GM12878 (cell line): ENCODE data around the gene TDRD7. TPM values are rescaled to one million over a fixed set of nuclear protein-coding genes. Genes with fewer than 3 reads are reported as not detected.

Experiments used
- ATAC-seq: fragments of 200-7000 bp; cut with Tn5 transposase; 3 replicates; pipeline ENCODE4 v1.9.1; 2020; ENCODE audit warnings: mild to moderate bottlenecking, moderate library complexity
- BruUV-seq: library from RNA; stranded (reverse); fragments of 400-500 nt; replicated peaks from 2 replicates; lab custom pipeline; 2021; lab: Mats Ljungman, UMichigan
- CTCF ChIA-PET: fragments of 300-600 bp; sonication (Branson Sonifier 250); formaldehyde crosslinking; extraction: SDS; loops from one replicate; lab custom pipeline; 2021; ENCODE audit warnings: inconsistent platforms; lab: Yijun Ruan, JAX
- POLR2A ChIA-PET: fragments of 350-600 bp; formaldehyde crosslinking; extraction: SDS; loops from one replicate; lab custom pipeline; 2021; ENCODE audit warnings: inconsistent platforms; lab: Charles Lee
- RAD21 ChIA-PET: fragments of 300-600 bp; sonication (Branson Sonifier 250); formaldehyde crosslinking; loops from one replicate; lab custom pipeline; 2023; ENCODE audit warnings: antibody characterized with exemption; ENCODE audit not compliant: unreplicated experiment; lab: Charles Lee
- SMC1A ChIA-PET: fragments of 300-600 bp; sonication (Branson Sonifier 250); formaldehyde crosslinking; loops from one replicate; lab custom pipeline; 2023; ENCODE audit not compliant: unreplicated experiment, uncharacterized antibody; lab: Charles Lee
- DNase-seq: peaks from one replicate; pipeline ENCODE4 v3.0.0-alpha.2; 2011; ENCODE audit warnings: low read depth, low spot score
- FAIRE-seq: peaks from 3 replicates; lab custom pipeline; 2011; peaks lifted over from hg19 to GRCh38; lab: Jason Lieb, UNC
- H2AFZ ChIP-seq: 2 replicates; pipeline ENCODE4 v1.6.0; 2011; ENCODE audit warnings: low read depth, low read length, control low read depth; ENCODE audit not compliant: control insufficient read depth
- H3K27ac ChIP-seq: 2 replicates; pipeline ENCODE4 v1.5.1; 2011; ENCODE audit warnings: control low read depth; ENCODE audit not compliant: control insufficient read depth, insufficient read depth
- H3K27me3 ChIP-seq, 2 experiments: replicated peaks in 1 of 2; 2 replicates each; pipeline versions ENCODE4 v1.6.0 to v1.6.1; 2011; ENCODE audit warnings: low read length in 1 of 2; ENCODE audit not compliant: control insufficient read depth in 2 of 2, insufficient read depth in 2 of 2
- H3K36me3 ChIP-seq, 2 experiments: 2 replicates each; pipeline ENCODE4 v1.5.1; 2011; ENCODE audit warnings: low read length in 1 of 2; ENCODE audit not compliant: control insufficient read depth in 2 of 2, insufficient read depth in 2 of 2
- H3K4me1 ChIP-seq: 2 replicates; pipeline ENCODE4 v1.6.1; 2011; ENCODE audit warnings: mild to moderate bottlenecking, low read length, moderate library complexity, mixed read lengths; ENCODE audit not compliant: control insufficient read depth, insufficient read depth
- H3K4me2 ChIP-seq: 2 replicates; pipeline ENCODE4 v1.6.0; 2011; ENCODE audit warnings: control low read depth; ENCODE audit not compliant: control insufficient read depth, insufficient read depth
- H3K4me3 ChIP-seq: fragments of 200-600 bp; sonication (generic); 2 replicates; pipeline ENCODE4 v1.5.1; 2016
- H3K79me2 ChIP-seq: 2 replicates; pipeline ENCODE4 v1.6.0; 2011; ENCODE audit warnings: low read length; ENCODE audit not compliant: control insufficient read depth, insufficient read depth
- H3K9ac ChIP-seq: 2 replicates; pipeline ENCODE4 v1.8.0; 2011; ENCODE audit warnings: low read length, control low read depth, mixed read lengths; ENCODE audit not compliant: control insufficient read depth, insufficient read depth
- H3K9me3 ChIP-seq: replicated peaks from 3 replicates; pipeline ENCODE4 v1.5.1; 2011; ENCODE audit warnings: mild to moderate bottlenecking, low read length; ENCODE audit not compliant: control insufficient read depth, insufficient read depth
- H4K20me1 ChIP-seq: 2 replicates; pipeline ENCODE4 v1.6.0; 2011; ENCODE audit not compliant: control insufficient read depth, insufficient read depth
- ASH2L ChIP-seq: fragments of 300-600, 200-600 bp; sonication (generic); IDR thresholded peaks from 2 replicates; pipeline ENCODE4 v1.6.1; 2017; ENCODE audit warnings: low read depth, mild to moderate bottlenecking, borderline replicate concordance
- BHLHE40 ChIP-seq, 2 experiments: fragments of 450-650 bp in 1 of 2; IDR thresholded peaks; 2 replicates each; pipeline ENCODE4 v1.6.1; 2011 to 2017; ENCODE audit warnings: low read depth in 2 of 2, borderline replicate concordance in 1 of 2, improper control_type of control experiment in 1 of 2, low read length in 1 of 2, mild to moderate bottlenecking in 1 of 2
- CHD4 ChIP-seq: fragments of 200-600 bp; sonication (generic); IDR thresholded peaks from 2 replicates; pipeline ENCODE4 v1.6.1; 2016; ENCODE audit warnings: mild to moderate bottlenecking
- IKZF2 ChIP-seq, 2 experiments: fragments of 450-650 bp; IDR thresholded peaks; 2 replicates each; pipeline ENCODE4 v1.6.1; 2017; ENCODE audit warnings: mild to moderate bottlenecking in 2 of 2, moderate library complexity in 2 of 2
- JUNB ChIP-seq: IDR thresholded peaks from 2 replicates; pipeline ENCODE4 v1.6.1; 2016; ENCODE audit warnings: antibody characterized with exemption, mild to moderate bottlenecking
- MYC ChIP-seq: IDR thresholded peaks from 2 replicates; pipeline ENCODE4 v1.6.1; 2011; ENCODE audit warnings: mild to moderate bottlenecking, low read length, moderate library complexity, inconsistent platforms; ENCODE audit not compliant: insufficient read depth, insufficient replicate concordance, insufficient read length, severe bottlenecking
- NR2F1 ChIP-seq: fragments of 450-650 bp; conservative IDR thresholded peaks from 2 replicates; pipeline ENCODE4 v1.6.1; 2017; ENCODE audit warnings: mild to moderate bottlenecking
- RAD51 ChIP-seq: fragments of 450-650 bp; IDR thresholded peaks from 2 replicates; pipeline ENCODE4 v1.6.1; 2016; ENCODE audit warnings: moderate library complexity, mild to moderate bottlenecking, inconsistent platforms
- ZNF24 ChIP-seq: fragments of 450-650 bp; IDR thresholded peaks from 2 replicates; pipeline ENCODE4 v1.6.1; 2017; ENCODE audit warnings: antibody characterized with exemption, mild to moderate bottlenecking
- WGBS: methylation state at CpG from one replicate; pipeline ENCODE4 v1.1.6; 2016; ENCODE audit warnings: low lambda C conversion rate; ENCODE audit not compliant: insufficient replicate concordance, insufficient coverage; ENCODE audit errors: missing lambda C conversion rate; 5-methylcytosine and 5-hydroxymethylcytosine counted together
- in situ Hi-C: fragments of 300-500 bp; cut with MboI; formaldehyde crosslinking; loops from 9 replicates; pipeline ENCODE4 v1.14.3; 2018; ENCODE audit warnings: mixed read lengths
- intact Hi-C: fragments of 100-400 bp; cut with micrococcal nuclease; formaldehyde crosslinking; loops from one replicate; pipeline ENCODE4 v1.14.2; 2022; ENCODE audit not compliant: unreplicated experiment
- polyA plus RNA-seq, 11 experiments: library from polyadenylated mRNA; depleted of rRNA in 4 of 11; unstranded in 6 of 11; stranded (reverse) in 5 of 11; fragments of >200 nt; fragmentation: Nextera tagmentation in 4 of 11; fragmentation: Illumina TruSeq in 1 of 11; extraction: Ambion mirVana in 4 of 11; extraction: Trizol in 1 of 11; gene quantifications; 1 replicate in 1 of 11; 2 replicates in 10 of 11; pipeline versions ENCODE4 v1.2.1 to v1.2.3, GENCODE V29; 2011 to 2016; ENCODE audit warnings: inconsistent platforms in 2 of 11, missing spikeins in 2 of 11, low read depth in 1 of 11
- total RNA-seq, 4 experiments: library from RNA; depleted of rRNA in 3 of 4; stranded (reverse); fragments of >200 nt in 3 of 4; fragmentation: Illumina TruSeq in 1 of 4; extraction: Trizol in 1 of 4; gene quantifications; 2 replicates each; pipeline versions ENCODE4 v1.2.1 to v1.2.3, GENCODE V29; 2013 to 2021
- TF ChIP-seq, protein P1 (sequence below): IDR thresholded peaks from 2 replicates; pipeline ENCODE4 v1.6.1; 2012; ENCODE audit warnings: low read depth, low read length, improper control_type of control experiment

The TDRD7 gene
- total and polyA plus RNA-seq, 10 of the 15 experiments (the other 5 are each of a cell fraction or from before 2014, with no cell fraction given): 5.7 to 26.4 (median 16.2) TPM

- no peak overlapping the region for H3K4me3 ChIP-seq
- ChIA-PET SMC1A (interaction anchor here (0.6 to 5.6 kb wide), 10 partner anchors 11 to 135 kb away, joined by 3 to 24 read pairs (median 6); partner anchors contain the start of gene TMOD1), POLR2A (interaction anchor here (0.5 kb wide), 1 partner anchor 415 kb away, joined by 3 read pairs; no protein-coding TSS in a partner anchor), RAD21 (interaction anchor here (0.7 to 1.8 kb wide), 5 partner anchors 12 to 135 kb away, joined by 3 to 5 read pairs (median 3); partner anchors contain the start of gene TMOD1), CTCF (interaction anchor here (1.1 to 5.7 kb wide), 6 partner anchors 12 to 135 kb away, joined by 3 to 70 read pairs (median 9); partner anchors contain the start of gene TMOD1)
- no peak overlapping the region for H2AFZ ChIP-seq
- no peak overlapping the region for H3K9ac ChIP-seq
- in situ Hi-C loops (no loop called here), intact Hi-C loops (no loop called here)
- no peaks in the 10 kb centered on the region for H3K79me2 ChIP-seq
- FAIRE-seq (no peak), DNase-seq (no peak), ATAC-seq (no peak)
- no peaks in the 10 kb centered on the region for H3K4me1 ChIP-seq
- H4K20me1 ChIP-seq: no peaks in the 10 kb centered on the region
- H3K27me3 ChIP-seq: no peaks in the 10 kb centered on the region
- no peaks in the 10 kb centered on the region; the same call in 2 of the 3 replicates for H3K9me3 ChIP-seq
- BruUV-seq: no TSS peak
- H3K27ac ChIP-seq: no peak overlapping the region
- H3K36me3 ChIP-seq: peaks cover 1 to 6% of the 10 kb centered on the region in 2 experiments; a peak in 3 of 4 replicates
- TF ChIP-seq ASH2L: no peak
- no peak for TF ChIP-seq NR2F1
- no peak for TF ChIP-seq BHLHE40 (IDR thresholded peaks at IDR 0.05; ENCODE audit: borderline replicate concordance in 1 of 2, low read depth in 2 of 2, low read length in 1 of 2)
- no peak for TF ChIP-seq IKZF2 (IDR thresholded peaks at IDR 0.05)
- TF ChIP-seq JUNB: no peak
- TF ChIP-seq CHD4: no peak
- no peak for TF ChIP-seq MYC
- TF ChIP-seq, protein P1, sequence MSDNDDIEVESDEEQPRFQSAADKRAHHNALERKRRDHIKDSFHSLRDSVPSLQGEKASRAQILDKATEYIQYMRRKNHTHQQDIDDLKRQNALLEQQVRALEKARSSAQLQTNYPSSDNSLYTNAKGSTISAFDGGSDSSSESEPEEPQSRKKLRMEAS: no peak
- no peak for TF ChIP-seq RAD51
- TF ChIP-seq ZNF24: no peak
- H3K4me2 ChIP-seq: no peak overlapping the region
- 89% methylated on average over 1 of the region's 1 CpG for WGBS
Measured at GRCh38 chr9:97480749-97481148, 68.9 kb downstream of the TDRD7 start.
